H9 (cell line): ENCODE data around the gene RSPH4A. TPM values are rescaled to one million over a fixed set of nuclear protein-coding genes. Genes with fewer than 3 reads are reported as not detected.

Experiments used
- DNase-seq: peaks from one replicate; pipeline ENCODE4 v3.0.0-alpha.2; 2017
- H2AFZ ChIP-seq: one replicate; pipeline ENCODE4 v1.6.1; 2013; ENCODE audit warnings: mild to moderate bottlenecking, low read length, control low read depth, moderate library complexity
- H2AK5ac ChIP-seq: 2 replicates; pipeline ENCODE4 v1.6.1; 2013; ENCODE audit warnings: low read length, control low read depth, mixed read lengths; ENCODE audit not compliant: insufficient read length
- H2BK120ac ChIP-seq: one replicate; pipeline ENCODE4 v1.6.1; 2013; ENCODE audit warnings: low read depth, mild to moderate bottlenecking, low read length, control low read depth, inconsistent platforms; ENCODE audit not compliant: poor library complexity, severe bottlenecking
- H2BK12ac ChIP-seq: 2 replicates; pipeline ENCODE4 v1.6.1; 2013; ENCODE audit warnings: low read length, control low read depth, mixed read lengths, low read depth; ENCODE audit not compliant: insufficient read length
- H2BK15ac ChIP-seq: 2 replicates; pipeline ENCODE4 v1.6.1; 2013; ENCODE audit warnings: low read depth, low read length, control low read depth
- H2BK20ac ChIP-seq: one replicate; pipeline ENCODE4 v1.6.1; 2013; ENCODE audit warnings: low read depth, mild to moderate bottlenecking, low read length, control low read depth, inconsistent platforms; ENCODE audit not compliant: poor library complexity, severe bottlenecking
- H2BK5ac ChIP-seq: 2 replicates; pipeline ENCODE4 v1.6.1; 2013; ENCODE audit warnings: low read length, control low read depth, mixed read lengths; ENCODE audit not compliant: insufficient read length
- H3K14ac ChIP-seq: 2 replicates; pipeline ENCODE4 v1.6.1; 2013; ENCODE audit warnings: low read length, control low read depth; ENCODE audit not compliant: insufficient read depth
- H3K18ac ChIP-seq: 2 replicates; pipeline ENCODE4 v1.6.1; 2013; ENCODE audit warnings: low read depth, mild to moderate bottlenecking, mixed read lengths, low read length, control low read depth; ENCODE audit not compliant: insufficient read length
- H3K23ac ChIP-seq: 2 replicates; pipeline ENCODE4 v1.6.1; 2013; ENCODE audit warnings: low read length, control low read depth, mixed read lengths, low read depth; ENCODE audit not compliant: insufficient read length
- H3K23me2 ChIP-seq: 2 replicates; pipeline ENCODE4 v1.6.1; 2013; ENCODE audit warnings: low read depth, mild to moderate bottlenecking, mixed read lengths, low read length, control low read depth; ENCODE audit not compliant: insufficient read length, poor library complexity, severe bottlenecking
- H3K27ac ChIP-seq: 2 replicates; pipeline ENCODE4 v1.5.1; 2013; ENCODE audit warnings: low read length, control low read depth, mixed read lengths, low read depth; ENCODE audit not compliant: insufficient read length
- H3K27me3 ChIP-seq: 2 replicates; pipeline ENCODE4 v1.6.1; 2013; ENCODE audit warnings: low read length, control low read depth, inconsistent platforms; ENCODE audit not compliant: insufficient read depth
- H3K4ac ChIP-seq: 2 replicates; pipeline ENCODE4 v1.6.1; 2013; ENCODE audit warnings: low read depth, mild to moderate bottlenecking, control low read depth, inconsistent platforms, low read length, moderate library complexity
- H3K4me1 ChIP-seq: 2 replicates; pipeline ENCODE4 v1.6.1; 2013; ENCODE audit warnings: low read length, control low read depth, inconsistent platforms; ENCODE audit not compliant: insufficient read depth
- H3K4me2 ChIP-seq: 2 replicates; pipeline ENCODE4 v1.6.1; 2013; ENCODE audit warnings: low read length, control low read depth, mixed read lengths; ENCODE audit not compliant: insufficient read length, insufficient read depth
- H3K56ac ChIP-seq: 2 replicates; pipeline ENCODE4 v1.6.1; 2013; ENCODE audit warnings: low read depth, mild to moderate bottlenecking, mixed read lengths, low read length, control low read depth; ENCODE audit not compliant: insufficient read length
- H3K79me1 ChIP-seq: 2 replicates; pipeline ENCODE4 v1.6.1; 2013; ENCODE audit warnings: low read depth, mild to moderate bottlenecking, moderate library complexity, low read length, control low read depth, inconsistent platforms; ENCODE audit not compliant: insufficient read depth, poor library complexity, severe bottlenecking
- H3K79me2 ChIP-seq: 2 replicates; pipeline ENCODE4 v1.6.1; 2013; ENCODE audit warnings: low read length, control low read depth, inconsistent platforms; ENCODE audit not compliant: insufficient read depth
- H3K9ac ChIP-seq: 2 replicates; pipeline ENCODE4 v1.6.1; 2013; ENCODE audit warnings: low read length, control low read depth, mixed read lengths; ENCODE audit not compliant: insufficient read length; ENCODE audit errors: extremely low read depth
- H3K9me3 ChIP-seq: one replicate; pipeline ENCODE4 v1.6.1; 2013; ENCODE audit warnings: low read depth, low read length, inconsistent platforms; ENCODE audit not compliant: control insufficient read depth
- H3T11ph ChIP-seq: one replicate; pipeline ENCODE4 v1.6.1; 2013; ENCODE audit warnings: mild to moderate bottlenecking, low read length, control low read depth, inconsistent platforms
- H4K20me1 ChIP-seq: one replicate; pipeline ENCODE4 v1.6.1; 2013; ENCODE audit not compliant: control insufficient read depth, insufficient read length, insufficient read depth
- H4K5ac ChIP-seq: 2 replicates; pipeline ENCODE4 v1.6.1; 2013; ENCODE audit warnings: low read depth, mild to moderate bottlenecking, mixed read lengths, low read length, control low read depth; ENCODE audit not compliant: insufficient read length
- H4K8ac ChIP-seq: replicated peaks from 2 replicates; pipeline ENCODE4 v1.6.1; 2013; ENCODE audit warnings: low read length, control low read depth, mixed read lengths, low read depth; ENCODE audit not compliant: insufficient read length
- H4K91ac ChIP-seq: 2 replicates; pipeline ENCODE4 v1.6.1; 2013; ENCODE audit warnings: low read depth, mild to moderate bottlenecking, moderate library complexity, mixed read lengths, low read length, control low read depth; ENCODE audit not compliant: insufficient read length
- H3K27ac Mint-ChIP-seq, 3 experiments: 2 replicates in 2 of 3; 3 replicates in 1 of 3; pipeline ENCODE4 v1.8.0; 2020 to 2021; ENCODE audit warnings: mixed read lengths in 3 of 3, mild to moderate bottlenecking in 1 of 3, moderate library complexity in 1 of 3
- H3K27me3 Mint-ChIP-seq: 2 replicates; pipeline ENCODE4 v1.8.0; 2021; ENCODE audit warnings: low read depth, mild to moderate bottlenecking, moderate library complexity, mixed read lengths
- H3K36me3 Mint-ChIP-seq, 3 experiments: 2 replicates in 2 of 3; 3 replicates in 1 of 3; pipeline ENCODE4 v1.8.0; 2020 to 2021; ENCODE audit warnings: low read depth in 3 of 3, mixed read lengths in 3 of 3; ENCODE audit not compliant: insufficient read depth in 1 of 3
- H3K4me1 Mint-ChIP-seq, 2 experiments: 2 replicates each; pipeline ENCODE4 v1.8.0; 2020; ENCODE audit warnings: mixed read lengths in 2 of 2
- H3K4me3 Mint-ChIP-seq, 2 experiments: 2 replicates in 1 of 2; 3 replicates in 1 of 2; pipeline ENCODE4 v1.8.0; 2020 to 2021; ENCODE audit warnings: mild to moderate bottlenecking in 2 of 2, mixed read lengths in 2 of 2, moderate library complexity in 1 of 2
- H3K9me3 Mint-ChIP-seq, 2 experiments: 2 replicates in 1 of 2; 3 replicates in 1 of 2; pipeline ENCODE4 v1.8.0; 2020; ENCODE audit warnings: mild to moderate bottlenecking in 2 of 2, mixed read lengths in 2 of 2, moderate library complexity in 1 of 2
- WGBS: extraction: QIAGEN DNeasy Blood & Tissue Kit; methylation state at CpG from one replicate; pipeline ENCODE4 v1.1.7; 2013; ENCODE audit warnings: missing lambda C conversion rate, low lambda C conversion rate, mixed read lengths; ENCODE audit not compliant: insufficient read length; ENCODE audit errors: extremely low coverage; 5-methylcytosine and 5-hydroxymethylcytosine counted together
- total RNA-seq: library from RNA; stranded (reverse); gene quantifications from 2 replicates; pipeline ENCODE4 v1.2.1, GENCODE V29; 2021
- TF ChIP-seq, protein P1 (sequence below): fragments of 200-600 bp; sonication (generic); conservative IDR thresholded peaks from 3 replicates; pipeline ENCODE4 v1.8.0; 2021; ENCODE audit warnings: antibody characterized with exemption, mild to moderate bottlenecking

RSPH4A gene
- total RNA-seq, 1 experiment from 2014 or later, result 0.31 TPM

- Mint-ChIP-seq H3K36me3 (no peaks in the 10 kb centered on the region), H3K4me3 (no peak overlapping the region), H3K27ac (no peak overlapping the region), H3K27me3 (no peaks in the 10 kb centered on the region; the same call in none of the 2 replicates), H3K4me1 (no peaks in the 10 kb centered on the region), H3K9me3 (no peaks in the 10 kb centered on the region)
- Histone ChIP-seq H3K9me3 (no peaks in the 10 kb centered on the region), H2BK120ac (no peak overlapping the region), H3K9ac (no peak overlapping the region), H2AK5ac (no peak overlapping the region), H2BK15ac (no peak overlapping the region), H4K8ac (no peak overlapping the region), H3K79me1 (no peaks in the 10 kb centered on the region), H2BK20ac (no peak overlapping the region), H3T11ph (no peak overlapping the region), H4K5ac (no peak overlapping the region), H3K14ac (no peak overlapping the region), H2BK12ac (no peak overlapping the region), H3K23ac (no peak overlapping the region), H4K91ac (no peak overlapping the region), H2BK5ac (no peak overlapping the region), H3K27ac (no peak overlapping the region), H4K20me1 (no peaks in the 10 kb centered on the region), H3K23me2 (no peaks in the 10 kb centered on the region), H3K27me3 (no peaks in the 10 kb centered on the region), H2AFZ (no peak overlapping the region), H3K56ac (no peak overlapping the region), H3K4ac (no peak overlapping the region), H3K18ac (no peak overlapping the region), H3K4me2 (no peak overlapping the region), H3K4me1 (no peaks in the 10 kb centered on the region), H3K79me2 (no peaks in the 10 kb centered on the region)
- DNase-seq, result no peak
- TF ChIP-seq, protein P1, sequence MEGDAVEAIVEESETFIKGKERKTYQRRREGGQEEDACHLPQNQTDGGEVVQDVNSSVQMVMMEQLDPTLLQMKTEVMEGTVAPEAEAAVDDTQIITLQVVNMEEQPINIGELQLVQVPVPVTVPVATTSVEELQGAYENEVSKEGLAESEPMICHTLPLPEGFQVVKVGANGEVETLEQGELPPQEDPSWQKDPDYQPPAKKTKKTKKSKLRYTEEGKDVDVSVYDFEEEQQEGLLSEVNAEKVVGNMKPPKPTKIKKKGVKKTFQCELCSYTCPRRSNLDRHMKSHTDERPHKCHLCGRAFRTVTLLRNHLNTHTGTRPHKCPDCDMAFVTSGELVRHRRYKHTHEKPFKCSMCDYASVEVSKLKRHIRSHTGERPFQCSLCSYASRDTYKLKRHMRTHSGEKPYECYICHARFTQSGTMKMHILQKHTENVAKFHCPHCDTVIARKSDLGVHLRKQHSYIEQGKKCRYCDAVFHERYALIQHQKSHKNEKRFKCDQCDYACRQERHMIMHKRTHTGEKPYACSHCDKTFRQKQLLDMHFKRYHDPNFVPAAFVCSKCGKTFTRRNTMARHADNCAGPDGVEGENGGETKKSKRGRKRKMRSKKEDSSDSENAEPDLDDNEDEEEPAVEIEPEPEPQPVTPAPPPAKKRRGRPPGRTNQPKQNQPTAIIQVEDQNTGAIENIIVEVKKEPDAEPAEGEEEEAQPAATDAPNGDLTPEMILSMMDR, result no peak
- WGBS, result no CpG with 5 or more reads among the region's 3 CpGs
Observed at GRCh38 chr6:116624036-116624805, 7.9 kb downstream of the RSPH4A start.
